K562 (cell line): ENCODE results near the gene PIP4K2A. TPM values are rescaled to one million over a fixed set of nuclear protein-coding genes. Genes with fewer than 3 reads are reported as not detected.

ENCODE experiments used
- ATAC-seq: fragments of 200-7000 bp; cut with Tn5 transposase; 3 replicates; pipeline ENCODE4 v1.9.1; 2020; ENCODE audit warnings: moderate library complexity
- BruUV-seq: library from RNA; stranded (reverse); fragments of 400-500 nt; replicated peaks from 2 replicates; lab custom pipeline; 2021; lab: Mats Ljungman, UMichigan
- CTCF ChIA-PET: fragments of 300-600 bp; formaldehyde crosslinking; extraction: SDS; loops from one replicate; lab custom pipeline; 2021; ENCODE audit warnings: low intra/inter-chr PET ratio; lab: Yijun Ruan, JAX
- POLR2A ChIA-PET: fragments of 300-600, 350-650 bp; sonication (Branson Sonifier 250); formaldehyde crosslinking; extraction: SDS; loops from one replicate; lab custom pipeline; 2021; ENCODE audit warnings: antibody characterized with exemption, inconsistent platforms; lab: Yijun Ruan, JAX
- DNase-seq, 4 experiments: peaks; one replicate each; pipeline versions ENCODE4 v3.0.0 to v3.0.0-alpha.2; 2011 to 2018; ENCODE audit warnings: low spot score in 3 of 4, mixed read lengths in 3 of 4; ENCODE audit errors: extremely low read depth in 1 of 4
- FAIRE-seq: peaks from 2 replicates; lab custom pipeline; 2011; peaks lifted over from hg19 to GRCh38; lab: Jason Lieb, UNC
- H2AFZ ChIP-seq: 2 replicates; pipeline ENCODE4 v1.6.0; 2011; ENCODE audit warnings: low read depth, low read length, control low read depth, inconsistent platforms
- H3K27ac ChIP-seq: fragments of 200-600 bp; 3 replicates; pipeline ENCODE4 v1.8.0; 2011; ENCODE audit warnings: low read depth, mild to moderate bottlenecking, control low read depth, inconsistent platforms, low read length, moderate library complexity, mixed read lengths; ENCODE audit errors: extremely low read depth
- H3K27me3 ChIP-seq, 2 experiments: fragments of 300-600 bp in 1 of 2; 2 replicates in 1 of 2; 3 replicates in 1 of 2; pipeline versions ENCODE4 v1.6.0 to v1.8.0; 2011; ENCODE audit warnings: inconsistent platforms in 2 of 2, low read length in 2 of 2, mild to moderate bottlenecking in 1 of 2, mixed read lengths in 1 of 2, moderate library complexity in 1 of 2; ENCODE audit not compliant: control insufficient read depth in 2 of 2, insufficient read depth in 2 of 2
- H3K36me3 ChIP-seq: fragments of 300-600 bp; 3 replicates; pipeline ENCODE4 v1.8.0; 2011; ENCODE audit warnings: mild to moderate bottlenecking, low read length, inconsistent platforms; ENCODE audit not compliant: control insufficient read depth, insufficient read depth
- H3K4me1 ChIP-seq, 2 experiments: fragments of 200-600 bp in 1 of 2; replicated peaks in 1 of 2; 2 replicates in 1 of 2; 3 replicates in 1 of 2; pipeline versions ENCODE4 v1.5.1 to v1.8.0; 2011; ENCODE audit warnings: inconsistent platforms in 2 of 2, low read length in 2 of 2, mild to moderate bottlenecking in 1 of 2, mixed read lengths in 1 of 2, moderate library complexity in 1 of 2; ENCODE audit not compliant: control insufficient read depth in 2 of 2, insufficient read depth in 2 of 2
- H3K4me2 ChIP-seq: 2 replicates; pipeline ENCODE4 v1.6.1; 2011; ENCODE audit warnings: low read length, control low read depth, inconsistent platforms, mixed read lengths; ENCODE audit not compliant: insufficient read depth
- H3K4me3 ChIP-seq: fragments of 200-600 bp; sonication (generic), shearing (Covaris generic); 2 replicates; pipeline ENCODE4 v1.5.1; 2016; ENCODE audit warnings: control low read depth, inconsistent platforms
- H3K79me2 ChIP-seq: fragments of 200-600 bp; 3 replicates; pipeline ENCODE4 v1.8.0; 2011; ENCODE audit warnings: low read length, inconsistent platforms; ENCODE audit not compliant: control insufficient read depth, insufficient read depth
- H3K9ac ChIP-seq, 2 experiments: 2 replicates each; pipeline versions ENCODE4 v1.6.0 to v1.6.1; 2011; ENCODE audit warnings: low read depth in 2 of 2, low read length in 2 of 2, control low read depth in 1 of 2, inconsistent platforms in 1 of 2, mild to moderate bottlenecking in 1 of 2, mixed read lengths in 1 of 2; ENCODE audit not compliant: insufficient read depth in 1 of 2
- H3K9me1 ChIP-seq: one replicate; pipeline ENCODE4 v1.6.0; 2011; ENCODE audit warnings: inconsistent platforms, mild to moderate bottlenecking, low read length, moderate library complexity; ENCODE audit not compliant: control insufficient read depth, insufficient read depth
- H3K9me3 ChIP-seq: replicated peaks from 2 replicates; pipeline ENCODE4 v1.5.1; 2011; ENCODE audit warnings: low read depth, low read length, inconsistent platforms; ENCODE audit not compliant: control insufficient read depth, insufficient read depth
- H4K20me1 ChIP-seq: replicated peaks from 2 replicates; pipeline ENCODE4 v1.6.1; 2011; ENCODE audit warnings: low read length, inconsistent platforms, mixed read lengths; ENCODE audit not compliant: control insufficient read depth, insufficient read depth
- BDP1 ChIP-seq: IDR thresholded peaks from 3 replicates; pipeline ENCODE4 v1.6.1; 2011; ENCODE audit not compliant: insufficient read length, insufficient read depth
- ETS1 ChIP-seq: conservative IDR thresholded peaks from 2 replicates; pipeline ENCODE4 v1.6.1; 2011; ENCODE audit warnings: low read depth, mild to moderate bottlenecking, low read length; ENCODE audit not compliant: control insufficient read depth
- HDAC2 ChIP-seq: fragments of 450-650 bp; IDR thresholded peaks from 2 replicates; pipeline ENCODE4 v1.6.1; 2016; ENCODE audit warnings: mild to moderate bottlenecking
- ID3 ChIP-seq, 2 experiments: fragments of 250-450 bp in 1 of 2; fragments of 450-650 bp in 1 of 2; sonication (Bioruptor Pico) in 1 of 2; IDR thresholded peaks; 2 replicates each; pipeline versions ENCODE4 v1.6.1 to v1.8.0; 2016 to 2021; ENCODE audit warnings: mild to moderate bottlenecking in 2 of 2, moderate library complexity in 2 of 2, missing compliant biosample characterization in 1 of 2, missing genetic modification characterization in 1 of 2
- MYC ChIP-seq, 2 experiments: fragments of 250-450 bp in 1 of 2; sonication (Bioruptor Pico) in 1 of 2; IDR thresholded peaks; 2 replicates each; pipeline versions ENCODE4 v1.5.1 to v1.6.1; 2012 to 2021; ENCODE audit warnings: low read depth in 2 of 2, borderline replicate concordance in 1 of 2, improper control_type of control experiment in 1 of 2, low read length in 1 of 2, mild to moderate bottlenecking in 1 of 2, moderate library complexity in 1 of 2
- RAD21 ChIP-seq, 2 experiments: fragments of 250-450 bp in 1 of 2; fragments of 450-650 bp in 1 of 2; sonication (Bioruptor Pico) in 1 of 2; formaldehyde crosslinking in 1 of 2; IDR thresholded peaks in 1 of 2; conservative IDR thresholded peaks in 1 of 2; 2 replicates each; pipeline versions ENCODE4 v1.4.0 to v1.8.0; 2020 to 2022; ENCODE audit warnings: mild to moderate bottlenecking in 2 of 2, moderate library complexity in 1 of 2
- SMAD4 ChIP-seq: fragments of 250-450 bp; sonication (Bioruptor Pico); conservative IDR thresholded peaks from 2 replicates; pipeline ENCODE4 v1.8.0; 2021; ENCODE audit warnings: inconsistent platforms, mild to moderate bottlenecking, moderate library complexity
- ZNF384 ChIP-seq: IDR thresholded peaks from 2 replicates; pipeline ENCODE4 v1.6.1; 2012; ENCODE audit warnings: low read depth, low read length, improper control_type of control experiment
- ZNF75A ChIP-seq: fragments of 450-650 bp; formaldehyde crosslinking; IDR thresholded peaks from 2 replicates; pipeline ENCODE4 v1.4.0; 2020; ENCODE audit warnings: mild to moderate bottlenecking
- ZNF76 ChIP-seq: fragments of 250-450 bp; sonication (Bioruptor Pico); IDR thresholded peaks from 2 replicates; pipeline ENCODE4 v1.4.0; 2020; ENCODE audit warnings: mild to moderate bottlenecking, moderate library complexity, borderline replicate concordance
- ZNF764 ChIP-seq: fragments of 250-450 bp; sonication (Bioruptor Pico); IDR thresholded peaks from 2 replicates; pipeline ENCODE4 v1.4.0; 2020; ENCODE audit warnings: low read depth, mild to moderate bottlenecking, moderate library complexity
- WGBS: fragments of 100-300 bp; shearing (Covaris generic); methylation state at CpG from one replicate; pipeline ENCODE4 v1.1.6; 2016; ENCODE audit warnings: low coverage, mixed read lengths; ENCODE audit not compliant: insufficient coverage; ENCODE audit errors: missing lambda C conversion rate; 5-methylcytosine and 5-hydroxymethylcytosine counted together
- in situ Hi-C: fragments of 300-500 bp; cut with MboI; formaldehyde crosslinking; loops from 4 replicates; pipeline ENCODE4 v1.15.0; 2018; ENCODE audit warnings: inconsistent platforms, mixed read lengths
- intact Hi-C: fragments of 100-400 bp; cut with micrococcal nuclease; formaldehyde crosslinking; loops from 2 replicates; pipeline ENCODE4 v1.14.2; 2022
- polyA plus RNA-seq, 8 experiments: library from polyadenylated mRNA; depleted of rRNA in 4 of 8; stranded (reverse) in 5 of 8; unstranded in 3 of 8; fragments of >200 nt; fragmentation: Nextera tagmentation in 2 of 8; fragmentation: Illumina TruSeq in 1 of 8; extraction: Ambion mirVana in 2 of 8; extraction: Trizol in 1 of 8; gene quantifications; 2 replicates each; pipeline versions ENCODE4 v1.2.1 to v1.2.3, GENCODE V29; 2011 to 2014; ENCODE audit warnings: inconsistent platforms in 1 of 8, missing spikeins in 1 of 8
- total RNA-seq, 7 experiments: library from RNA; depleted of rRNA in 6 of 7; stranded (reverse); fragments of >200 nt in 6 of 7; fragmentation: Illumina TruSeq in 2 of 7; extraction: Trizol in 2 of 7; gene quantifications; 2 replicates each; pipeline versions ENCODE4 v1.2.1 to v1.2.3, GENCODE V29; 2011 to 2021; ENCODE audit warnings: low replicate concordance in 1 of 7

Gene PIP4K2A
- total and polyA plus RNA-seq, 9 of the 15 experiments (the other 6 are each of a cell fraction or from before 2014, with no cell fraction given), result 35.6 to 117 (median 71.9) TPM

- no peak for TF ChIP-seq ZNF764 (CRISPR knock-in tag)
These were observed 143.5 kb downstream of the PIP4K2A start (continued) for GRCh38 chr10:22570733-22571430.

- Histone ChIP-seq H3K9ac (no peak overlapping the region), H3K4me3 (no peak overlapping the region), H3K9me1 (no peaks in the 10 kb centered on the region), H3K36me3 (peaks cover 82% of the 10 kb centered on the region), H3K9me3 (no peaks in the 10 kb centered on the region), H3K27ac (no peak overlapping the region), H2AFZ (no peak overlapping the region), H3K27me3 (no peaks in the 10 kb centered on the region), H3K4me1 (no peaks in the 10 kb centered on the region), H3K4me2 (no peak overlapping the region), H4K20me1 (no peaks in the 10 kb centered on the region), H3K79me2 (no peaks in the 10 kb centered on the region; the same call in 2 of the 3 replicates)
- BruUV-seq, result no TSS peak
- in situ Hi-C loops (loop anchor here (10.0 kb wide), 1 partner anchor 495 kb away; no protein-coding TSS in a partner anchor), intact Hi-C loops (loop anchor here (5.0 kb wide), 2 partner anchors 282 to 417 kb away; no protein-coding TSS in a partner anchor)
- WGBS, result 93% methylated on average over 4 of the region's 4 CpGs
- FAIRE-seq (no peak), ATAC-seq (no peak), DNase-seq (no peak)
- TF ChIP-seq BDP1 (no peak), RAD21 (CRISPR knock-in tag; conservative IDR thresholded peaks at IDR 0.05 in 1 of 2, IDR thresholded peaks at IDR 0.05 in 1 of 2) (no peak), SMAD4 (CRISPR knock-in tag) (no peak), ID3 (CRISPR knock-in tag; IDR thresholded peaks at IDR 0.05) (no peak), ID3 (tag; IDR thresholded peaks at IDR 0.05) (no peak), ZNF384 (no peak), ZNF76 (CRISPR knock-in tag) (no peak), HDAC2 (no peak), ETS1 (no peak), ZNF75A (CRISPR knock-in tag) (no peak), MYC (IDR thresholded peaks at IDR 0.05; ENCODE audit: low read depth, low read length) (no peak), MYC (CRISPR knock-in tag; IDR thresholded peaks at IDR 0.05; ENCODE audit: borderline replicate concordance, low read depth) (no peak)
- CTCF ChIA-PET, result no interaction called here
- POLR2A ChIA-PET, result no interaction called here
These were observed 144.1 kb downstream of the PIP4K2A start for GRCh38 chr10:22570234-22570633.
